SK-N-MC (cell line): ENCODE measurements around the gene SLC44A1.

Experiments
- EZH2 ChIP-seq: fragments of 200-600 bp; sonication (generic); IDR thresholded peaks from one replicate; pipeline ENCODE4 v1.6.1; 2017; ENCODE audit warnings: antibody characterized with exemption
- FOXP2 ChIP-seq: optimal IDR thresholded peaks from 2 replicates; pipeline ENCODE3; 2011; ENCODE audit warnings: mild to moderate bottlenecking, moderate library complexity; ENCODE audit not compliant: insufficient read depth; ENCODE audit errors: extremely low read length, control extremely low read depth
- POLR2AphosphoS5 ChIP-seq: IDR thresholded peaks from 2 replicates; pipeline ENCODE4 v1.6.1; 2012; ENCODE audit warnings: mild to moderate bottlenecking, low read depth, low read length, borderline replicate concordance

DNA sequence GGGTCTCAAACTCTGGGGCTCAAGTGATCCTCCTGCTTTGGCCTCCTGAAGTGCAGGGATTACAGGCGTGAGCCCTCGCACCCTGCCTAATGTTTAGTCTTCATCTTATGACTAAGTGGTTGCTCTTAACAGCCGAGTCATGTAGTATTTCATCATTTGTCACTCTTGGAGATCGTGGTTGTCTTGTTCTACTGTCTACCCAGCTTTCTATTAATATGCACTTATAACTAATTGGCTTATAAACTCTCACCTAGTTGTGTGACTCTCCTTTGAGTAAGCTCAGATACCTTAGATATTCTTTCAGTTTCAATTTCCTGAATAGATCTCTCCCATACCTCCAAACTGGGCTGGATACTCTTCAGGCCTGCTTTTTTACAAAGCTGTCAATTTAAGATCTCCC is 19.9 kb downstream of the SLC44A1 start:
- TF ChIP-seq POLR2AphosphoS5 (no peak), EZH2 (no peak), FOXP2 (no peak)
